Type B pancreatic cell (in vitro differentiated cells): ENCODE data around the gene MED27. TPM values are rescaled to one million over a fixed set of nuclear protein-coding genes. Genes with fewer than 3 reads are reported as not detected.

Source experiments
- DNase-seq: peaks from one replicate; pipeline ENCODE4 v3.0.0; 2021; ENCODE audit warnings: mixed read lengths; ENCODE audit not compliant: unreplicated experiment; ENCODE audit errors: extremely low spot score
- H3K27ac Mint-ChIP-seq: 2 replicates; pipeline ENCODE4 v1.8.0; 2021; ENCODE audit warnings: mild to moderate bottlenecking, mixed read lengths
- H3K27me3 Mint-ChIP-seq: 2 replicates; pipeline ENCODE4 v1.8.0; 2021; ENCODE audit warnings: mixed read lengths
- H3K36me3 Mint-ChIP-seq: 2 replicates; pipeline ENCODE4 v1.8.0; 2021; ENCODE audit warnings: mixed read lengths
- H3K4me1 Mint-ChIP-seq: one replicate; pipeline ENCODE4 v1.8.0; 2021; ENCODE audit warnings: mixed read lengths; ENCODE audit not compliant: unreplicated experiment
- H3K4me3 Mint-ChIP-seq: 2 replicates; pipeline ENCODE4 v1.8.0; 2021; ENCODE audit warnings: mild to moderate bottlenecking, mixed read lengths
- H3K9me3 Mint-ChIP-seq: 2 replicates; pipeline ENCODE4 v1.8.0; 2021; ENCODE audit warnings: mixed read lengths
- total RNA-seq: library from RNA; stranded (reverse); gene quantifications from 2 replicates; pipeline ENCODE4 v1.2.1, GENCODE V29; 2021; ENCODE audit warnings: low replicate concordance
- TF ChIP-seq, protein P1 (sequence below): fragments of 200-600 bp; sonication (generic); conservative IDR thresholded peaks from 2 replicates; pipeline ENCODE4 v1.5.0; 2021; ENCODE audit warnings: antibody characterized with exemption, mild to moderate bottlenecking

MED27 gene
- total RNA-seq, 1 donor from 2014 or later, result 21.7 TPM

DNA sequence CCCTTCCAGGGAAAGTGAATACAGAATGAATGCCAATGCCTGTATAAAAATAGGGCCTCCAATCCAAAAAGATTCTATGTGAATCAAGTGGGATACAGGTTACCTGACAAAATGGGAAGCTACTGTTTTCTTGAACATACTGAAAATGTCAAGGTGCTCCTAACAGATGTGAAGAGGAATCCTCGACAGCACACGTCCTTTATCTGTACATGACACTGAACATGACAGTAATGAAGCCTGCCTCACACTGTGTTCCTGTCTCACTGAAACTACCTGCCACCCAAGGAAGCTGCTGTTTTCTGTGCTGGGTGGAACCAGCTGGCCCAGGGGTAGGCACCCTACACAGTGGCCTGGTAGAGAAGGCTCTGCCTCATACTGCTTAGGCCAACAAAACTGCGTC is 174.5 kb downstream of the MED27 start:
- H3K9me3 Mint-ChIP-seq, result no peaks in the 10 kb centered on the region
- H3K27ac Mint-ChIP-seq, result no peak overlapping the region
- H3K4me1 Mint-ChIP-seq, result no peaks in the 10 kb centered on the region
- DNase-seq, result no peak
- no peaks in the 10 kb centered on the region for H3K27me3 Mint-ChIP-seq
- TF ChIP-seq, protein P1, sequence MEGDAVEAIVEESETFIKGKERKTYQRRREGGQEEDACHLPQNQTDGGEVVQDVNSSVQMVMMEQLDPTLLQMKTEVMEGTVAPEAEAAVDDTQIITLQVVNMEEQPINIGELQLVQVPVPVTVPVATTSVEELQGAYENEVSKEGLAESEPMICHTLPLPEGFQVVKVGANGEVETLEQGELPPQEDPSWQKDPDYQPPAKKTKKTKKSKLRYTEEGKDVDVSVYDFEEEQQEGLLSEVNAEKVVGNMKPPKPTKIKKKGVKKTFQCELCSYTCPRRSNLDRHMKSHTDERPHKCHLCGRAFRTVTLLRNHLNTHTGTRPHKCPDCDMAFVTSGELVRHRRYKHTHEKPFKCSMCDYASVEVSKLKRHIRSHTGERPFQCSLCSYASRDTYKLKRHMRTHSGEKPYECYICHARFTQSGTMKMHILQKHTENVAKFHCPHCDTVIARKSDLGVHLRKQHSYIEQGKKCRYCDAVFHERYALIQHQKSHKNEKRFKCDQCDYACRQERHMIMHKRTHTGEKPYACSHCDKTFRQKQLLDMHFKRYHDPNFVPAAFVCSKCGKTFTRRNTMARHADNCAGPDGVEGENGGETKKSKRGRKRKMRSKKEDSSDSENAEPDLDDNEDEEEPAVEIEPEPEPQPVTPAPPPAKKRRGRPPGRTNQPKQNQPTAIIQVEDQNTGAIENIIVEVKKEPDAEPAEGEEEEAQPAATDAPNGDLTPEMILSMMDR, result no peak
- H3K36me3 Mint-ChIP-seq, result peaks cover 4% of the 10 kb centered on the region
- H3K4me3 Mint-ChIP-seq, result no peak overlapping the region

DNA sequence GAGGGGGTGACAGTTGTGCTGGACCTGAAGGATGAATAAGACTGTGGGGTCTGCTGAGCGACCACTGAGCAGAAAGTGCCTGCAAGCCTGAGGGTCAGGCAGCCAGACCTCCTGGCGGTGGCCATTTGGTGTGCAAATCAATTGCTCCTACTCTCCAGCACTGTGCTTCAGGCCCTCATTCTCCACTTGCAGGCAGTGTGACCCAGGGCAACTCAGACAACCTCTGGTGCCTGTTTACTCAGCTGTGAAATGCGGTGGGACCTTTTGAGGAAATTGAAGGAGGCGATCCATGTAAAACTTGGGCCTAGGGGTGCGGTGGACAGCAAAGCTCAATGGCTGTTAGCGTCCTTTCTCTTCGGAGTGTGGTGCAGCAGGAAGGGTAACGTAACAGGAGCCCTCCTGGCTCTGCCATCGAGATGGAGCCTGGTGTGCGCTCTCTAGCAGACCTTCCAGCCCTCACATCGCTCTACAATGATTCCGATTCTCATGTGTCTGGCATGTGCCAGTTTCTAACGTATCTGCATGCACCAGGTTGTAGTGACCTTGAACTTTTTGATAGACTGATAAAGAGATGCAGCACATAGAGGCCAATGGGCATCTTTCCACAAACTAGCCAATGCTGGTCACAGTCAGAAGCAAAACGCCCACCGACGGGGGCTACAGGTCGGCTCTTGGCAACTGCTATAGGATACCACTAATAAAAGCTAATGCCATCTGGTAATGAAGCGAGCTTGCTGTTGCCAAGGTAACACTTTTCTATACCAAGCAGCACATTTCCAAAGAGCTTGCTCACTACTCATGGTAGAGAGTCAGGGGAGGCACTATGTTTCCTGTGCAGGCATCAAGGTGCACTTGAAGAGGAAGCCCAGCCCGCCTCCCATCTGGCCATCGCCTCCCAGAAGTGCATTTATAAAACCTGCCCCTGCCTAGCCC is 180.1 kb downstream of the MED27 start:
- Mint-ChIP-seq H3K4me1 (peaks cover 10% of the 10 kb centered on the region), H3K36me3 (no peaks in the 10 kb centered on the region), H3K9me3 (no peaks in the 10 kb centered on the region), H3K4me3 (no peak overlapping the region), H3K27ac (no peak overlapping the region), H3K27me3 (no peaks in the 10 kb centered on the region)
- TF ChIP-seq, protein P1, result no peak
- no peak for DNase-seq

DNA sequence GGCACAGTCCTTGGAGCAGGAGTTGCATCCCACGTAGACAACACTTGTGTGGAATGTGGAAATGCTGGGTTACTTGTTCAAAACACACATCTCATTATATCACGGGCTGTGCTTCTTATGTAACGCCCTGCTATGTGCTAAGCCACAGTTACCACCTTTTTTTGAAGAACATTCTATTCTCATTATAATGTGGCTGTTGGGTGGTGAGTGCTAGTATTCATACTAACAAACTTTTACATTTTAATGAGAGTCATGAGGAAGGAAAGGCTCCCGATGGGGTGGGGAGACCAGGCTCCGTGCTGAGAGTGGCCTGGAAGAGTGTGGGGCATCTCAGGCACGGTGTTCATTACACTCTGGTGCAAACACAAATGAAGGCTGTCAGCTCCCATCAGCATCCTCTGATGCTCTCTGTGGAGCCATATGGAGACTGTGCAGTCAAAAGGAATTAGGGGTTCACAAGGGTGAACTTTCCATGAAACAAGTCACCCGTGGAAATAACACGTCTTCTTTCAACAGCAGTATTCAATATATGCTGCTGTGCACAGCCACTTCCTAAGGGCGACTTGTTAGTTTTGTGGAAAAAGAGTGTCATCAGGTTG is 186.7 kb downstream of the MED27 start:
- TF ChIP-seq, protein P1, result no peak
- no peaks in the 10 kb centered on the region for H3K9me3 Mint-ChIP-seq
- H3K4me3 Mint-ChIP-seq, result no peak overlapping the region
- H3K4me1 Mint-ChIP-seq, result peaks cover 26% of the 10 kb centered on the region
- no peak for DNase-seq
- H3K27me3 Mint-ChIP-seq, result no peaks in the 10 kb centered on the region
- no peak overlapping the region for H3K27ac Mint-ChIP-seq
- H3K36me3 Mint-ChIP-seq, result peaks cover 14% of the 10 kb centered on the region

DNA sequence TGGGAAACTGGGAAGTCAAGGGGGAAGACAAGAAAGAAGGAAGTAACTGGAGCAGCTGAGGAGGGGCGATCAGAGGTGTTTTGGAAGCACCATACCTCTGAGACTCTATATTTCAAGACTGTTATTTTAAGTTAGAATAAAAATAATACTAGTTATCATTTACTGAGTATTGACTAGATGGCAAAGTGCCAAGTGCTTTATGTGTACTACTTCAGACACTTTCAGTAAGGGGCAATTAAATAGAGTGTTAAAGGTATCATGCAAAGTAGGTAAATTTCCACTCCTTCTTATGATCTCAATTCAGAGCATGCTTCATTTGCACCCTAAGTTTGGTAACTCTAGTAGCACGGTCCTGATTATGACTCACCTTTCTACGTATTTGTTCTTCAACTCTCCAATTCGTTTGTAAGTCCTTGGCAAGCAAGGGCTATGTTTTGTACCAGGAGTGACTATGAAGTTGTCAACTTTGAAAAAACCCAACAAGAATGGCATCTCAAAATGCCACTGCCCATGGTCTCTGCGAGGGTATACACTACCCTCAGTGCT is 187.4 kb downstream of the MED27 start:
- TF ChIP-seq, protein P1, result no peak

DNA sequence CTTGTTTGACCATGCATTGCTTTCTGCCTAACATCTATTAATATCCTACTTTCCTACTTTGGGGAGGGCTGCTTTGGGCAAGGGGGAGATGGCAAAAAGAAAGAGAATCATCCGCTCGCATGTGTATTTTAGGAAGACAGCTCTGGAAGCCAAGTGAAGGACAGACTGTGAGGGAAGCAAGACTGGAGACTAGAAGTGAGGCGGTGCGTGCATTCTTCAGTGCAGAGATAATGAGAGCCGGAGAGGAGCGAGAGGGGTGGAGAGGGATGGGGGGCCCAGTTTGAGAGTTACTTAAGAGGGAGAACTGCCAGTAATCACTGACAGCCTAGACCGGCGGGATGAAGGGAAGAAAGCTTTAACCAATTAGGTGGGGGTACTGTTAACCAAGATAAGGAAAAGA is 188.1 kb downstream of the MED27 start:
- no peak for DNase-seq

More for the DNA sequence above, 187.4 kb downstream of the MED27 start:
- Mint-ChIP-seq H3K4me3 (no peak overlapping the region), H3K27ac (no peak overlapping the region), H3K4me1 (peaks cover 33% of the 10 kb centered on the region), H3K36me3 (peaks cover 14% of the 10 kb centered on the region), H3K27me3 (no peaks in the 10 kb centered on the region), H3K9me3 (no peaks in the 10 kb centered on the region)
- no peak for DNase-seq

More for the DNA sequence above, 188.1 kb downstream of the MED27 start:
- H3K27me3 Mint-ChIP-seq, result no peaks in the 10 kb centered on the region
- H3K4me3 Mint-ChIP-seq, result no peak overlapping the region
- H3K27ac Mint-ChIP-seq, result no peak overlapping the region
- TF ChIP-seq, protein P1, result no peak
- no peaks in the 10 kb centered on the region for H3K9me3 Mint-ChIP-seq
- H3K36me3 Mint-ChIP-seq, result peaks cover 14% of the 10 kb centered on the region
- H3K4me1 Mint-ChIP-seq, result peaks cover 36% of the 10 kb centered on the region
